GM12878 (cell line): Measurements from ENCODE around the gene IGLL5. TPM values are rescaled to one million over a fixed set of nuclear protein-coding genes. Genes with fewer than 3 reads are reported as not detected.

Experiments used
- ATAC-seq: fragments of 200-7000 bp; cut with Tn5 transposase; 3 replicates; pipeline ENCODE4 v1.9.1; 2020; ENCODE audit warnings: mild to moderate bottlenecking, moderate library complexity
- BruUV-seq: library from RNA; stranded (reverse); fragments of 400-500 nt; replicated peaks from 2 replicates; lab custom pipeline; 2021; lab: Mats Ljungman, UMichigan
- CTCF ChIA-PET: fragments of 300-600 bp; sonication (Branson Sonifier 250); formaldehyde crosslinking; extraction: SDS; loops from one replicate; lab custom pipeline; 2021; ENCODE audit warnings: inconsistent platforms; lab: Yijun Ruan, JAX
- POLR2A ChIA-PET: fragments of 350-600 bp; formaldehyde crosslinking; extraction: SDS; loops from one replicate; lab custom pipeline; 2021; ENCODE audit warnings: inconsistent platforms; lab: Charles Lee
- RAD21 ChIA-PET: fragments of 300-600 bp; sonication (Branson Sonifier 250); formaldehyde crosslinking; loops from one replicate; lab custom pipeline; 2023; ENCODE audit warnings: antibody characterized with exemption; ENCODE audit not compliant: unreplicated experiment; lab: Charles Lee
- SMC1A ChIA-PET: fragments of 300-600 bp; sonication (Branson Sonifier 250); formaldehyde crosslinking; loops from one replicate; lab custom pipeline; 2023; ENCODE audit not compliant: unreplicated experiment, uncharacterized antibody; lab: Charles Lee
- DNase-seq: peaks from one replicate; pipeline ENCODE4 v3.0.0-alpha.2; 2011; ENCODE audit warnings: low read depth, low spot score
- FAIRE-seq: peaks from 3 replicates; lab custom pipeline; 2011; peaks lifted over from hg19 to GRCh38; lab: Jason Lieb, UNC
- H2AFZ ChIP-seq: 2 replicates; pipeline ENCODE4 v1.6.0; 2011; ENCODE audit warnings: low read depth, low read length, control low read depth; ENCODE audit not compliant: control insufficient read depth
- H3K27ac ChIP-seq: 2 replicates; pipeline ENCODE4 v1.5.1; 2011; ENCODE audit warnings: control low read depth; ENCODE audit not compliant: control insufficient read depth, insufficient read depth
- H3K27me3 ChIP-seq, 2 experiments: replicated peaks in 1 of 2; 2 replicates each; pipeline versions ENCODE4 v1.6.0 to v1.6.1; 2011; ENCODE audit warnings: low read length in 1 of 2; ENCODE audit not compliant: control insufficient read depth in 2 of 2, insufficient read depth in 2 of 2
- H3K36me3 ChIP-seq, 2 experiments: 2 replicates each; pipeline ENCODE4 v1.5.1; 2011; ENCODE audit warnings: low read length in 1 of 2; ENCODE audit not compliant: control insufficient read depth in 2 of 2, insufficient read depth in 2 of 2
- H3K4me1 ChIP-seq: 2 replicates; pipeline ENCODE4 v1.6.1; 2011; ENCODE audit warnings: mild to moderate bottlenecking, low read length, moderate library complexity, mixed read lengths; ENCODE audit not compliant: control insufficient read depth, insufficient read depth
- H3K4me2 ChIP-seq: 2 replicates; pipeline ENCODE4 v1.6.0; 2011; ENCODE audit warnings: control low read depth; ENCODE audit not compliant: control insufficient read depth, insufficient read depth
- H3K4me3 ChIP-seq: fragments of 200-600 bp; sonication (generic); 2 replicates; pipeline ENCODE4 v1.5.1; 2016
- H3K79me2 ChIP-seq: 2 replicates; pipeline ENCODE4 v1.6.0; 2011; ENCODE audit warnings: low read length; ENCODE audit not compliant: control insufficient read depth, insufficient read depth
- H3K9ac ChIP-seq: 2 replicates; pipeline ENCODE4 v1.8.0; 2011; ENCODE audit warnings: low read length, control low read depth, mixed read lengths; ENCODE audit not compliant: control insufficient read depth, insufficient read depth
- H3K9me3 ChIP-seq: replicated peaks from 3 replicates; pipeline ENCODE4 v1.5.1; 2011; ENCODE audit warnings: mild to moderate bottlenecking, low read length; ENCODE audit not compliant: control insufficient read depth, insufficient read depth
- H4K20me1 ChIP-seq: 2 replicates; pipeline ENCODE4 v1.6.0; 2011; ENCODE audit not compliant: control insufficient read depth, insufficient read depth
- FOXK2 ChIP-seq: fragments of 450-650 bp; IDR thresholded peaks from 2 replicates; pipeline ENCODE4 v1.6.1; 2017; ENCODE audit warnings: mild to moderate bottlenecking, moderate library complexity
- KAT2A ChIP-seq: conservative IDR thresholded peaks from 2 replicates; pipeline ENCODE4 v1.6.1; 2011; ENCODE audit warnings: low read depth, low read length; ENCODE audit not compliant: control insufficient read depth
- MEF2B ChIP-seq: fragments of 450-650 bp; IDR thresholded peaks from 2 replicates; pipeline ENCODE4 v1.6.1; 2018; ENCODE audit warnings: mild to moderate bottlenecking, moderate library complexity; ENCODE audit not compliant: partially characterized antibody, poor library complexity, severe bottlenecking
- PBX3 ChIP-seq: IDR thresholded peaks from 2 replicates; pipeline ENCODE4 v1.6.1; 2011; ENCODE audit warnings: mild to moderate bottlenecking, low read depth, low read length, moderate library complexity; ENCODE audit not compliant: insufficient replicate concordance
- POLR2AphosphoS5 ChIP-seq: IDR thresholded peaks from 2 replicates; pipeline ENCODE4 v1.6.1; 2011; ENCODE audit warnings: mild to moderate bottlenecking, low read length, inconsistent platforms
- POU2F2 ChIP-seq: IDR thresholded peaks from 3 replicates; pipeline ENCODE4 v1.6.1; 2011; ENCODE audit warnings: low read depth, mild to moderate bottlenecking, low read length, borderline replicate concordance
- SMAD5 ChIP-seq: IDR thresholded peaks from 2 replicates; pipeline ENCODE4 v1.6.1; 2016; ENCODE audit warnings: antibody characterized with exemption, low read depth
- SMARCA5 ChIP-seq: fragments of 450-650 bp; IDR thresholded peaks from 2 replicates; pipeline ENCODE4 v1.6.1; 2017; ENCODE audit warnings: mild to moderate bottlenecking
- SREBF2 ChIP-seq: IDR thresholded peaks from 2 replicates; pipeline ENCODE4 v1.6.1; 2012; ENCODE audit warnings: mild to moderate bottlenecking, low read length
- ZBTB11 ChIP-seq: fragments of 450-650 bp; formaldehyde crosslinking; IDR thresholded peaks from 2 replicates; pipeline ENCODE4 v1.5.0; 2022; ENCODE audit warnings: mild to moderate bottlenecking, missing genetic modification characterization
- ZNF592 ChIP-seq: fragments of 450-650 bp; IDR thresholded peaks from 2 replicates; pipeline ENCODE4 v1.6.1; 2017; ENCODE audit warnings: mild to moderate bottlenecking, moderate library complexity
- WGBS: methylation state at CpG from one replicate; pipeline ENCODE4 v1.1.6; 2016; ENCODE audit warnings: low lambda C conversion rate; ENCODE audit not compliant: insufficient replicate concordance, insufficient coverage; ENCODE audit errors: missing lambda C conversion rate; 5-methylcytosine and 5-hydroxymethylcytosine counted together
- in situ Hi-C: fragments of 300-500 bp; cut with MboI; formaldehyde crosslinking; loops from 9 replicates; pipeline ENCODE4 v1.14.3; 2018; ENCODE audit warnings: mixed read lengths
- intact Hi-C: fragments of 100-400 bp; cut with micrococcal nuclease; formaldehyde crosslinking; loops from one replicate; pipeline ENCODE4 v1.14.2; 2022; ENCODE audit not compliant: unreplicated experiment
- polyA plus RNA-seq, 11 experiments: library from polyadenylated mRNA; depleted of rRNA in 4 of 11; unstranded in 6 of 11; stranded (reverse) in 5 of 11; fragments of >200 nt; fragmentation: Nextera tagmentation in 4 of 11; fragmentation: Illumina TruSeq in 1 of 11; extraction: Ambion mirVana in 4 of 11; extraction: Trizol in 1 of 11; gene quantifications; 1 replicate in 1 of 11; 2 replicates in 10 of 11; pipeline versions ENCODE4 v1.2.1 to v1.2.3, GENCODE V29; 2011 to 2016; ENCODE audit warnings: inconsistent platforms in 2 of 11, missing spikeins in 2 of 11, low read depth in 1 of 11
- total RNA-seq, 4 experiments: library from RNA; depleted of rRNA in 3 of 4; stranded (reverse); fragments of >200 nt in 3 of 4; fragmentation: Illumina TruSeq in 1 of 4; extraction: Trizol in 1 of 4; gene quantifications; 2 replicates each; pipeline versions ENCODE4 v1.2.1 to v1.2.3, GENCODE V29; 2013 to 2021

Gene IGLL5
- total and polyA plus RNA-seq, 10 of the 15 experiments (the other 5 are each of a cell fraction or from before 2014, with no cell fraction given) = not detected

- TF ChIP-seq ZNF592 (no peak), SMAD5 (no peak), POLR2AphosphoS5 (no peak), MEF2B (no peak)
Observed at GRCh38 chr22:22870577-22871404, 16.8 kb upstream of the IGLL5 start (continued).

GRCh38 chr22:22871536-22872278 lies 15.9 kb upstream of the IGLL5 start:
- intact Hi-C loops = no loop called here
- TF ChIP-seq POLR2AphosphoS5 = no peak
- no peak for TF ChIP-seq FOXK2
- TF ChIP-seq SMARCA5 = no peak
- TF ChIP-seq PBX3 = no peak
- no peak for TF ChIP-seq SREBF2
- TF ChIP-seq POU2F2 = no peak
- TF ChIP-seq ZBTB11 (CRISPR knock-in tag) = no peak
- no peak for TF ChIP-seq KAT2A
- DNase-seq = no peak
- Histone ChIP-seq H3K79me2 (no peaks in the 10 kb centered on the region), H2AFZ (no peak overlapping the region), H3K9me3 (no peaks in the 10 kb centered on the region), H3K4me2 (no peak overlapping the region), H3K4me3 (no peak overlapping the region), H3K36me3 (no peaks in the 10 kb centered on the region), H3K27me3 (no peaks in the 10 kb centered on the region), H3K9ac (no peak overlapping the region), H3K4me1 (no peaks in the 10 kb centered on the region), H3K27ac (no peak overlapping the region), H4K20me1 (no peaks in the 10 kb centered on the region)
- WGBS = 15% methylated on average over 10 of the region's 10 CpGs
- no peak for ATAC-seq
- ChIA-PET POLR2A (no interaction called here), SMC1A (no interaction called here), CTCF (no interaction called here), RAD21 (no interaction called here)
- in situ Hi-C loops = no loop called here
- FAIRE-seq = no peak
- BruUV-seq = no TSS peak
